Measurements from ENCODE around the gene KIAA1671. TPM values are rescaled to one million over a fixed set of nuclear protein-coding genes. Genes with fewer than 3 reads are reported as not detected.

KIAA1671 gene
- total RNA-seq, 1 donor from 2014 or later, result 8.3 TPM

DNA sequence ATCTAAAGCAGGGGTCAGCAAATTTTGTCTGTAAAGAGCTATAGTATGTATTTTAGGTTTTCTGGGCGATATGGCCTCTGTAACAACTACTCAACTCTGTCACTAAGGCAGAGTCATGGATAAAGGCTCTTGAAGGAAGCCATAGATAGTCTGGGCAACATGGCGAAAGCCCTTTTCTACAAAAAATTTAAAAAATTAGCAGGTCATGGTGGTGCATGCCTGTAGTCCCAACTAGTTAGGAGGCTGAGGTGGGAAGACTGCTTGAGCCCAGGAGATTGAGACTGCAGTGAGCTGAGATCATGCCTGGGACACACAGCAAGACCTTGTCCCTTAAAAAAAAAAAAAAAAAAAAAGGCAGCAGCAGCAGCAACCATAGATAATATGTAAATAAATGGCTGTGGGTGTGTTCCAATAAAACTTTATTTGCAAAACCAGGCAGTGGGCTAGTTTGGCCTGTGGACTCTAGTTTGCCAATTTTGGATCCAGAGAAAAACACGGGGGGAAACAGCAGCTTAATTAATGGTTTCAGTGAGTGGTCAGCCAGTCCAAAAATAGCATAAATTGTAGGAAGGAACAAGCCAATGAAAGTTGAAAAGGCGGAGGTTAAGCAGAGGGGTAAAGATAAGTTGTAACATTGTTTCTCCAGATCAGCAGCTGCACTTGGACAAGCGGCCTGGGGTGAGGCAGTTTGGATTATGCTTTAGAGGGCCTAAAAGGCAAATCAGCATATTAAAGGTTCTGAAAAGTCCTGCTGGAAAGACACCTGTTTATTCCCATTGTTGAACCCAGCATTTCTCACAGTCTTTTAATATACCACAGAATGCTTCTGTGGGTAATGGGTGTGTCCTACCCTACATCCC lies 62.6 kb downstream of the KIAA1671 start:
- Mint-ChIP-seq H3K4me1 (ENCODE audit: unreplicated experiment) (no peaks in the 10 kb centered on the region), H3K36me3 (ENCODE audit: unreplicated experiment) (no peaks in the 10 kb centered on the region), H3K27ac (ENCODE audit: unreplicated experiment) (no peak overlapping the region), H3K27me3 (ENCODE audit: unreplicated experiment) (peaks cover 22% of the 10 kb centered on the region), H3K4me3 (ENCODE audit: unreplicated experiment) (no peak overlapping the region), H3K9me3 (ENCODE audit: unreplicated experiment) (no peaks in the 10 kb centered on the region)
- TF ChIP-seq, protein P1, sequence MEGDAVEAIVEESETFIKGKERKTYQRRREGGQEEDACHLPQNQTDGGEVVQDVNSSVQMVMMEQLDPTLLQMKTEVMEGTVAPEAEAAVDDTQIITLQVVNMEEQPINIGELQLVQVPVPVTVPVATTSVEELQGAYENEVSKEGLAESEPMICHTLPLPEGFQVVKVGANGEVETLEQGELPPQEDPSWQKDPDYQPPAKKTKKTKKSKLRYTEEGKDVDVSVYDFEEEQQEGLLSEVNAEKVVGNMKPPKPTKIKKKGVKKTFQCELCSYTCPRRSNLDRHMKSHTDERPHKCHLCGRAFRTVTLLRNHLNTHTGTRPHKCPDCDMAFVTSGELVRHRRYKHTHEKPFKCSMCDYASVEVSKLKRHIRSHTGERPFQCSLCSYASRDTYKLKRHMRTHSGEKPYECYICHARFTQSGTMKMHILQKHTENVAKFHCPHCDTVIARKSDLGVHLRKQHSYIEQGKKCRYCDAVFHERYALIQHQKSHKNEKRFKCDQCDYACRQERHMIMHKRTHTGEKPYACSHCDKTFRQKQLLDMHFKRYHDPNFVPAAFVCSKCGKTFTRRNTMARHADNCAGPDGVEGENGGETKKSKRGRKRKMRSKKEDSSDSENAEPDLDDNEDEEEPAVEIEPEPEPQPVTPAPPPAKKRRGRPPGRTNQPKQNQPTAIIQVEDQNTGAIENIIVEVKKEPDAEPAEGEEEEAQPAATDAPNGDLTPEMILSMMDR (IDR thresholded peaks at IDR 0.05), result no peak
- no peak for DNase-seq (ENCODE audit: extremely low spot score, unreplicated experiment)

DNA sequence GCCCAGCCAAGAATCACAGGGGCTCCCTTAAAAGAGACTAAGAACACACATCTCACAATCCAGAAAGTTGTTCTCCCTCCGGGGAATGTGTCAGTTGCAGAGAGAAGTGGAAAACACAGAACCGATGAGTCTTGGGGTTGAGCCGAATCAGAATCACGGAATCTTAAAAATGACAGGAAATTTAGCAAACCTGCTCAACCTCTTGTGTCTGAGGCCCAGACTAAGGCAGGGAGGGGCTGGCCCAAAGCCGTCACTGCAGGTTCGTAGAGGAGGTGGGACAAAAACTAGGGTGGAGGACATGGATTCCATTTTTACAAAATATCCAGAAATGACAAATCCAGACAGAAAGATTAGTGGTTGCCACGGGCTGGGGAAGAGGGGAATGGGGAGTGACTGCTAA lies 63.8 kb downstream of the KIAA1671 start:
- Mint-ChIP-seq H3K27me3 (ENCODE audit: unreplicated experiment) (peaks cover 32% of the 10 kb centered on the region), H3K9me3 (ENCODE audit: unreplicated experiment) (no peaks in the 10 kb centered on the region), H3K27ac (ENCODE audit: unreplicated experiment) (no peak overlapping the region), H3K4me1 (ENCODE audit: unreplicated experiment) (no peaks in the 10 kb centered on the region), H3K4me3 (ENCODE audit: unreplicated experiment) (no peak overlapping the region), H3K36me3 (ENCODE audit: unreplicated experiment) (no peaks in the 10 kb centered on the region)
- no peak for DNase-seq (ENCODE audit: extremely low spot score, unreplicated experiment)
- TF ChIP-seq, protein P1 (IDR thresholded peaks at IDR 0.05), result no peak

DNA sequence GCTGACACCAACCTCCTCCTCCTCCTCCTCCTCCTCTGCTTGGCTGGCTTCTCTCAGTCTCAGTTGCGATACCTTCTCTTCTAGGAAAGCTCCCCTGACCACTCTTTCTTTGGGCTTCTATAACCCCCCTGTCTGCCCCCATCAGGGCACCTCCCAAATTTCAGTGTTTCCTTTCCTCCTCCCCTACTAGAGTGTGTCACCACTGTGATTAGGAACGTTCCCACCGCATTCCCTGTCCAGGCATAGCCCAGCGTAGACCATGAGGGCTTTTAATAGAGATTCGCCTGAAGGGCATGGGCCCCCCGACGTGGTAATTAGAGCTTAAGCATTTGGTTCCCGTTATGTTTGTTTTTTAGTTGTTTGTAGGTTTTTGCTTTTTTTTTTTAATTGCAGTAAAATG lies 65.5 kb downstream of the KIAA1671 start:
- H3K4me1 Mint-ChIP-seq (ENCODE audit: unreplicated experiment), result no peaks in the 10 kb centered on the region
- TF ChIP-seq, protein P1 (IDR thresholded peaks at IDR 0.05), result no peak
- H3K36me3 Mint-ChIP-seq (ENCODE audit: unreplicated experiment), result no peaks in the 10 kb centered on the region
- H3K27me3 Mint-ChIP-seq (ENCODE audit: unreplicated experiment), result peaks cover 34% of the 10 kb centered on the region
- H3K4me3 Mint-ChIP-seq (ENCODE audit: unreplicated experiment), result no peak overlapping the region
- no peak for DNase-seq (ENCODE audit: extremely low spot score, unreplicated experiment)
- no peaks in the 10 kb centered on the region for H3K9me3 Mint-ChIP-seq (ENCODE audit: unreplicated experiment)
- no peak overlapping the region for H3K27ac Mint-ChIP-seq (ENCODE audit: unreplicated experiment)

DNA sequence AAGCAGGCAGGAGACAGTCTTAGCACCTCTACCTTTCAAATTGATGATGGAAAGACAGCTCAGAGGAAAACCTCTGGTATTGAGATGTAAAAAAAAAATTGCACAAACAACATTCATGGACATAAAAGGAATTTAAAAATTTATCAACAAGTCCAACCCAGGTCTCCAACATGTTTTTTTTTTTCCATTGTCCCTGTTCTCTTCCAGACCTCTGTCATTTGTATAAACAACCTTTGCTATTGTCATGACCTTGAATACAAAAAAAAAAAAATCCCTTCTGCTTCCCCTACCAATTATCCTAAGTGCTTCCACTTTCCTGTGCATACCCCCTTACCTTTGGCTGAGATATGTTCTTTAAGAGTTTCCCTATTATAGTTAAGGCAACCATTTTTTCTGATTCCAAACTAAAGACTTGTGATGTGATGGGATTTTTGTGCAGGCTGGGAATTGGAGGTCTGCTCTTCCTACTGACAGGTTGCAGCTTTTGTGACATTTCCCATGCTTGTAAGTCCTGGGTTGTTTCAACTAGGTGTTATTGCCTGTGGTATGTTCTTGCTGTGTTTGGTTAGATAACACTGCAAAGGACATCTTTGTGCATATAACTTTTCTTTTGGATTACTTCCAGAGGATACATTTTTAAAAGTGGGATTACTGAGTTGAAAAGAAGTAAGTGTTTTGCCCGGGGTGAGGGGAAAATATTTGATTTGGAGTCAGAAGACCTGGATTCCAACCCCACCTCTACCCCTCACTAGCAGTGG lies 67.1 kb downstream of the KIAA1671 start:
- H3K4me3 Mint-ChIP-seq (ENCODE audit: unreplicated experiment), result no peak overlapping the region

More for the DNA sequence above, 67.1 kb downstream of the KIAA1671 start:
- Mint-ChIP-seq H3K27me3 (ENCODE audit: unreplicated experiment) (peaks cover 34% of the 10 kb centered on the region), H3K4me1 (ENCODE audit: unreplicated experiment) (no peaks in the 10 kb centered on the region), H3K9me3 (ENCODE audit: unreplicated experiment) (no peaks in the 10 kb centered on the region), H3K27ac (ENCODE audit: unreplicated experiment) (no peak overlapping the region), H3K36me3 (ENCODE audit: unreplicated experiment) (no peaks in the 10 kb centered on the region)
- DNase-seq (ENCODE audit: extremely low spot score, unreplicated experiment), result no peak
- TF ChIP-seq, protein P1 (IDR thresholded peaks at IDR 0.05), result no peak
